Activated T-cell treated with anti-CD3 and anti-CD28 coated beads for 48 hours (primary cell): ENCODE data around the gene NDST1.
A peak's percentile ranks its signal among the peaks of the same experiment; 100 is the strongest.
"Not testable (repeated sequence)": the region's sequence is repeated elsewhere in the genome, so short reads cannot be mapped to it uniquely, and the experiment has no call there.

ENCODE experiments used
- DNase-seq: peaks from one replicate; pipeline ENCODE4 v3.0.0-alpha.2; 2020; ENCODE audit warnings: low read depth

Gene NDST1

DNA sequence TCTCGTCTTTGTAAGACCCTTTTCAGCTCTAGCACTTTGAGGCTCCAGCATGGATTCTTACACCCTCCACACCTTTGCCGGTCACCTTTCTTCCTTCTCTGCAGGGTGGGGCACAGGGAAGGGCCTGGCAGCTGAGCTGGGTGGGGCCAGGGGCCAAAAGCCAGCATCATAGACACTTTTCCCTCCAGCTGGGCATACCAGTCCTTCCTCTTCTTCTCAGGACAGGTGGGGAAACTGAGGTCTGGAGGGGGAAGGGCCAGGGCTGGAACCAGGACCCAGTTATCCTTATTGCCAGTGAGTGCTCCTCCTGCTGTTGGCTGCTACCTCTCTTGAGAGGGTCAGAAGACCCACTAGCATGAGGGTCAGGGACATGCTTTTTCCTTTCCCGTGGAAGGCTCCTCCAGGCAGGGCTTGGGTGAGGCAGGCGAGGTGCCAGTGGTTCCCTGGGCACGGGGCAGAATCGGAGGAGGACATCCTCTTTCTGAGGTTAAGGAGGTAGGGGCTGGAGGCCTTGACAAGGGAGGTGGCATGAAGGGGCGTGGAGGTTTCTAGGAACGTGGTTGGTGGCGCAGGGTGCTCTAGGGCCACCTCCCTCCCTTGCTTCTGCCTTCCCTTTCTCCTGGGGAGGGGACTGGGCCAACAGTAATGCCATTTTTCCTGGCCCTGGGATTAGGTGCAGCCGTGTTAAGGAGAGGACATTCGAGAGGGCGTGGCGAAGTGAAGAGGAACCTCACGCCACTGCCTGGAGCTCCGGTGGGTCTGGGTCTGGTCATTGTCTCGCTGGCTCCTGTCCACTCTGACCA, at the start of gene NDST1:
TSS of gene NDST1 (plus strand) at position 658 of the 803 bp plus-strand sequence. CDS start 13,124 bp downstream, outside the sequence.
- DNase-seq = no peak

DNA sequence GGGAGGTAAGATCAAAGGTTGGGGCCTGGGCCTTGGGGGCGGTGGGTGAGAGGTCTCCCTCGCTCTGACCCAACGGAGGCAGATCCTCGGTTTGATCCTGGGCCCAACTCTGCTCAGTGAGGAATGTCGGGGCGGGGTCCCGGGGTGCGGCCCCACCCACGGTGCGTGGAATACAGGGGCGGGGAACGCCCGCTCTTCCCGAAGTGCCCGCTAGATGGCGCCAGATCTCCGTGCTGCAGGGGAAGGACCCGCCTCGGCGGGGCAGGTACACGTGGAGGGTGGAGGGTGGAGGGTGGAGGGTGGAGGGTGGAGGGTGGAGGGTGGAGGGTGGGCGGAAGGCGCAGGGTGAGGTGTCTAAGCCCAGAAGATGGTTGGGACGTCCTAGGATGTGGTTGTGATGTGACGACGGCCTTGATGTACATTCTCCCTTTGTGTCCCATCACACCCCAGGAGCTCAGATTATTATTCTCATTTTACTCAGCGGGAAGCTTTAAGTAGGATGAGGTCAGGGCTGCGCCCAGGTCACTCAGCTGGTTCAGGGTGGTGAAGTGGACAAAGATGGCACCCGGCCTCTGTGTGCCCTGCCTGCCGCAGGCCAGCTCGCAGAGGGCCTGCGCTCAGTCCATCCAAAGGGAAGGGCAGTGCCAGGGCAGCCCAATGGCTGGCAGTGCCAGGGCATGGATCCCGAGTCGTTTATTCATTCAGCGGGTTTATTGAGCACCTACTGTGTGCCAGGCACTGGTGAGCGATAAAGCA, 49.0 kb upstream of the NDST1 start:
- peak; percentile 81 for DNase-seq

DNA sequence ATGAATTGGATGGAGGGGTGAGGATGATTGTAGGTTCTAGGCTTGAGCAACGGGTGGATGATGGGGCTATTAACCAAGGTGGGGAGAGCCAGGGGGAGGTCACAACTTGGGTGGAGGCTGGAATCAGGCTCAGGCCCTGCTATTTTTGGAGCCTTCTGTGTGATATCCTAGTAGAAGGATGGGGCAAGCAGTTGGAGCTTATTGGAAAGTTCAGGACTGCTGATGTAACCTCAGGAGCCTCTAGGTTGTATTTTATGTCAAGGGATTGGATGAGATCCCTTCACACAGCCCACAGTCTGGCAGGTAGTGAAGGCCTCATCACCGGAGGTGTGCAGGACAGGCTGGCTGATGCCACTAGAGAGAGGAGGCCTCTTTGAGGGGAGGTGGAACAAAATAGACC, 47.1 kb upstream of the NDST1 start:
- no peak for DNase-seq

DNA sequence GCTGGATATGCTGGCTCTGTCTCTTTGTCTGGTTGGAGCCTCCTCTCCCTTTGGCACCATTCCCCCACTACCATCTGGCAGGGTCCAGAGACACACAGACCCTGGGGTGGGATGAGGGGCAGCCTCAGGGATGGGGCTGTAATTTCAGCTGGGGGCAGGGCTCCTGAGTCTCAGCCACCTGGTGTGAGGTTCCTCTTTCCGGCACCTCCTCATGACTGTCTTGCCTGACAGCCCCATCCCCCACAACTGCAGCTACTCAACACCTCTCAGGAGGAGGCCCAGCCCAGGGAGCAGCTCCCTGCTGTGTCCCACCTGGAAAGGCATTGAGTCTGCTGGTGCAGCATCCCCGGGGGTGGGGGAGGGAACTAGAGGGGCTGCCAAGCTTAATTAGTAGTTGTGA, 46.7 kb upstream of the NDST1 start:
- DNase-seq = no peak

DNA sequence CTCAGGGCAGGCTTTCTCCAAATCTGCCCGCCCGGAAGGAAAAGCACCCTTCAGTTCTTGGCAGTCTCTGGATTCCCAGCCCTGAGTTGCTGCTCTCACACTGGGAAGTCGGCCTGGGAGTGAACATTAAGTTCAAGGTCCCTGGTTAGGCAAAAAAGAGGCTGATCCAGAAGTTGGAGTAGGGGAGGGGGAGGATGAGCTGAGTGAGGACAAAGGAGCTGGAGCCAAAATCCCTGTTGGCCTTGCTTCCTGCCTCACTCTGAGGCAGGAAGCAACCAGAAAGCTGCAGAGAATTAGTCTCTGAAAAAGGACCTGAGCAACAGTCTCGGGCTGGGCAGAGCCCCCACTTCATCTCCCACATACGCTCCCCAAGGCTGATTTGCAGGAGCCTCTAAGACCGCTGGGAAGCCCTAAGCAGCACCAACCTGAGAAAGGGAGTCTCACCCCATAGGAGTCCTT, 43.3 kb upstream of the NDST1 start:
- DNase-seq = no peak

DNA sequence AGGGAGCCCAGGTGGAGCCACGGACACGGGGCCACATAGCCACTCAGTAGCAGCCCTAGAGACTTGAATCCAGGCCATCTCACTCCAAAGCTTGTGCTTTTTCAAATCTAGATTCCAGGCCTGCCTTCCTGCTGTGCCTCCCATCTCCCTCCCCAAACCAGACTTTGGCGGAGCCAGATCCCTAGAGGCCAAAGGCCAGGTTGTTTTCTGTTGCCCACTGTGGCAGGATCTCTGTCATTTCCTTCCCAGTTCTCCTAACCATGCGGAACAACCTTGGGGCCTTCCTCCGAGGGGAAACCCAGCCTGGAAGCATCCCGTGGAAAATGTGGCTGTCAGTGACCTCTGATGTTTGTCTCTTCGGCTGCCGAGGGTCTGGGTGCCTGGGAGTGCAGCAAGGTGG, 42.0 kb upstream of the NDST1 start:
- no peak for DNase-seq

DNA sequence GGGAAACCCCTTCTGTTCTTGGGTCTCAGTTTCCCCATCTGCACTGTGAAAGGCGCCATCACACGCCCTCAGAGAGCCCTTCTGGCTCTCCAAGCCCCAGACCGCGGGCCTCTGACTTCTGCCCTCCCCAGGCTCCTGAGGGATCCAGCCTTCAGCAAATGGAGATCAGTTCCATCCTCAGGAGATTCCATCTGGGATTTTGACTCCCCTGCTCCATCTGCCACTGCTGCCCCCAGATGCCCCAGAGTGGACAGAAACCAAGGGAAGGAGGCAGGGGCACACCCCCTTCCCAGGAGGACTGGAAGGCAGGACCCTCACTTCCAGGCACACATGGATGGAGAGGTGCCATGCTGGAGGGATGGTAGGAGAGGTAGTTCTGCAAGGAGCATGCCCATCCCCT, 39.7 kb upstream of the NDST1 start:
- no peak for DNase-seq

DNA sequence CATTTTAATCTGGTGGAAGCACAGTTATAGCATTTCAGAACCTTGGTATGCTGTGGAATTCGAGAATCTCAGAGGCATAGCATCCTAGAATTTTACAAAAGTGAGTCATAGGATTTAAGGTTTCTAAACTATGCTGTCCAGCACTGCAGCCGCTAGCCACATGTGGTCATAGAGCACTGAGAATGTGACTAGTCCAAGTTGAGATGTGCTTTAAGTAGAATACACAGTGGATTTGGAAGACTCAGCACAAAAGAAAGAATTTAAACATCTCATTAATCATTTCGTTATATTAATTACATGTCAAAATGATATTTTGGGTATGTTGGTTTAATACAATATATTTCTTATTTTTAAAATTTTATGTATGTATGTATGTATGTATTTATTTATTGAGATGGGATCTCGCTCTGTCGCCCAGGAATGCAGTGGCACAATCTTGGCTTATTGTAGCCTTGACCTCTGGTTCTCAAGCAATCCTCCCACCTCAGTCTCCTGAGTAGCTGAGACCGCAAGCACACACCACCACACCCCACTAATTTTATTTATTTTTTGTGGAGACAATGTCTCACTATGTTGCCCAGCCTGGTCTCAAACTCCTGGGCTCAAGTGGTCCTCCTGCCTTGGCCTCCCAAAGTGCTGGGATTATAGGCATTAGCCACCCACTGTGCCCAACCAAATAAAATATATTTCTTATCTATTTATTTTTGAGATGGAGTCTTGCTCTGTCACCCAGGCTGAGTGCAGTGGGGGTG, 38.0 kb upstream of the NDST1 start:
- no peak for DNase-seq

DNA sequence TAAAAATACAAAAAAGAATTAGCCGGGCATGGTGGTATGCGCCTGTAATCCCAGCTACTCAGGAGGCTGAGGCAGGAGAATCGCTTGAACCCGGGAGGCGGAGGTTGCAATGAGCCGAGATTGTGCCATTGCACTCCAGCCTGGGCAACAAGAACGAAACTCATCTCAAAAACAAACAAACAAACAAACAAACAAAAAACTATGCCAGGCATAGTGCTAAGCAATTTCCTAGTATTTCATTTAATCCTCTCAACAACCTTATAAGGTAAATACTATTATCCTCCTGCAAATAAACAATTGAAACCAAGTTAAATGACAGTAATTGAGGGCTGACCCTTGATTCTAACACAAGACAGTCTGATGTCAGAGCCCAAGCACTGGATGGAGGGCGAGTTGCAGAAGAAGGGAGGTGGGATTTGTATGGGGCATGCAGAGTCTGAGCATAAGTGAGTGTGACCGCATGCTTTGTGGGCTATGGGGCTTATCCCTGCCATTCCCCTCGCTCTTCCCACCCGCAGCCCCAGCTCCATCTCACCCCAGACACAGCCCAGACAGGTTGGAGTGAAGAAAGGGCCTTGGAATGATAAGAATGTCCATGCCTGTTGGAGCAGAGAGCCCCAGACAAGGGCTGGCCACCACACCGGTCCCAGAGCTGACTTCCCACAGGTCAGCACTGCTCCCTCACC, 34.1 kb upstream of the NDST1 start:
- no peak for DNase-seq

DNA sequence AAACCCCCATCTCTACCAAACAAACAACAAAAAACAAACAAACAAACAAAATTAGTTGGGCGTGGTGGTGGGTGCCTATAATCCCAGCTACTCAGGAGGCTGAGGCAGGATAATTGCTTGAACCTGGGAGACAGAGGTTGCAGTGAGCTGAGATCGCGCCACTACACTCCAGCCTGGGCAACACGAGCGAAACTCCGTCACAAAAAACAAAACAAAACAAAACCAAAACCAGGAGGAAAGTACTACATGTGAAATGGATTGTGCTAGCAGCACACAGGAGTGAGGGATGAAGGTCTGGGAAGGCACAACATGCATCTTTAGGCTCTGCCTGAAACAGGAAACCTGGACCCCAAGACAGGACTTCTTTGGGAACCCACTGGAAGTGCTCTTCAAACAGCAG, 31.4 kb upstream of the NDST1 start:
- not testable (repeated sequence) for DNase-seq

DNA sequence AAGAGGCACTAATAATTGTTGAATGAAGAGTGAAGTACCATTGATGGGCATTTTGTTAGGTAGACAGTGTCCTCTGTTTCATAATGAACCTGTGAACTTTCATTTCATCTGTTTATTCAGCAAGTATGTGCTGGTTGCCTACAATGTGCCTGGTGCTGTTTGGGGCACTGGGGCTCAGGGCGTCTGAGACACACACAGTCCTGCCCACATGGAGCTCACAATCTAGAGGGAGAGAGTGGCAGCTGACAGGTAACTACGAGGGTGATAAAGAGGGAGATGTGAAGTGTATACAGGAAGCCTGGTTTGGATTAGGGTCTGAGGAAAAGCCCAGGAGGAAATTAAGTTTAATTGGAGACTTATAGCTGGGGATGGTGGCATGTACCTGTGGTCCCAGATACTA, 28.5 kb upstream of the NDST1 start:
- DNase-seq = no peak

DNA sequence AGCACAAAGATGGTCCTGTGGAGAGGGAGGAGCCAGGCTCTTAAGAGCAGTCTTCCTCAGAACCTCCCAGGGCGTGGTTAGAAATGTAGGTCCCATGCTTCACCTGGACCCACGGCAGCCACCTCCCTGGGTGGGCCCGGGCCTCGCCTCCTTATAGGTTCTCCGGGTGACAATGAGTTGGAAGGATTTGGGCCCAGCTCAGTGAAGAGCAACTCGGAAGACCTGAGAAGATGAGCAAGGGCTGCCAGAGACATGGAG, 26.3 kb upstream of the NDST1 start:
- DNase-seq = no peak

DNA sequence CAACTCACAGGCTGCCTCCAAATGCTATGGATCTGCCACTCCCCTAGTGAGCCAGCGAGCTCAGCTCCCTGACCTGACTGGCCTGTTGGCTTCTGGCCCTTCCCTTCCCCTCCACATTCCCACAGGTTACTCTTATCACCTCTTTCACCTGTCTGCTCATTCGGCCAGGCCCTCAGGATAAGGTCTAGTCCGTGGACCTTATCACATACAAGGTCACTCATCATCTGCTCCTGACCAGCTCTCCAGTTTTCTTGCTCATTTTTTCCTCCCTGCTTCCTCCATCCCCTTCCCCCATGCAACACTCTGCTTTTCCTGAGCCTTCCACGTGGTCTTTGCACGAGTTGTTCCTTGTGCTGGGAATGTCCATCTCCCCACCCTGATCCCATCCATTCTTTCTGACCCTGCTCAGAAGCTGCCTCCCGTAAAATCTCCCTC, 25.9 kb upstream of the NDST1 start:
- DNase-seq = no peak

DNA sequence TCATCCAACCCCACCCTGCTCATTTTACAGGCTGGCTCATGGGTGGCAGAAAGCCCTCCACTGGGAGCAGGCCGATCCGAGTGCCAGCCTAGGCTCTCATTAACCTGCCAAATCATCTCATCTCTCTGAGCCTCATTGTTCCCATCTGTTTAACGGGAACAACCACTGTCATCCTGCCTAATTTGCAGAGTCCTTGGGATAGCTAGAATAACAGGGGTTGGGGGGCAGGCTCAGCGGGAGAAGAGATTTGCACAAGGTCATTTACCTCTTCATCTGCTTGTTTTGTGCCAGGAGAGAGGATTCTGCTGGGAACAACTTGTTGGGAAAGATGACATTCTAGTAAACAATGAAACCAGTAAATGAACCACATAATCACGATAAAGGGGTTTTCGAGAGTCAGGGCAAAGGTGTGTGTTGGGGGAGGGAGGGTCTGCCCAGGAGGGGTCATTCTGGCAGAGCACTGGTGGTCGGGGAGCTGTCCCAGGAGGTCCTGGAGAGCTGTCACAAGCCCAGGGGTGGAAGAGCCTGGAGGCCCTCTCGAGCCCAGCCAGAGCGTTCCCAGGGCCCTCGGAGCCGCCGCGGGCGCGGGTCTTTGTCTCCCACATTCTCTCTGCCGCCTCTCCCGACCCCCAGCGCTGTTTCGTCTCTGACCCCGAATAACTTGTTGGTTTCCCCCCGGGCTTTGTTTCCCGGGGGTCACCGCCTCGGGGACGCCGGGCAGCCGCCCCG, 22.8 kb upstream of the NDST1 start:
- no peak for DNase-seq

DNA sequence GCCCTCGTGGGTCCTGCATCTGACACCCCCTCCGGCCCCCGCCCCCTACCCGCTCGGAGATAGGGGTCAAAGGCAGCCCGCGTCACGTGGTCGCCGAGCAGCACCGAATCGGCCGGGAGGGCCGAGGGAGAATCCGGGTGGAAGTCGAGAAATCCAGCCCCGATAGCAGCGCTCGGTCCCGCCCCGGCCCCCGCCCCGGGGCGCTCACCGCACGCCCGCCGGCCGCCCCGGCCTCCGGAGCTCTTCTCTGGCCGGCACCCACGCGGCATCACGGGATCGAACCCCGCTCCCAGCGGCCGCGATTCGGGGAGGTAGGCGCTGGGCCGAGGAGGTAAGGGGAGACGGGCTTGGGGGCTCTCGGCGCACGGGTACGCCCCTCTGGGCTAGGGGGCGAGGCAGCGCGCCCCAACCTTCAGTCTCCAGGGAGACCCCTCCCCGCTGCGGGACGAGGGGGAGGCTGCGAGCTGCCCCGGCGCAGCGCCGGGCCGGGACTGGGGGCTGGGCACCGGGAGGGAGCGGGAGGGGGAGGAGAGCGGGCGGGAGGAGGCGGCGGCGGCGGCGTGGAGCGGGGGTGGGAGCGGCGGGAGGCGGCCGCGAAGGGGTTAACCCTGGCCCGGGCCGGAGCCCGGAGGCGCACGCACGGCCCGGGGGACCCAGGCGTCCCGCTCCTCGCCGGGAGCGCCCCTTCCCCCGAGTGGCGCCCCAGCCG, 22.1 kb upstream of the NDST1 start:
- peak; percentile 26 for DNase-seq

DNA sequence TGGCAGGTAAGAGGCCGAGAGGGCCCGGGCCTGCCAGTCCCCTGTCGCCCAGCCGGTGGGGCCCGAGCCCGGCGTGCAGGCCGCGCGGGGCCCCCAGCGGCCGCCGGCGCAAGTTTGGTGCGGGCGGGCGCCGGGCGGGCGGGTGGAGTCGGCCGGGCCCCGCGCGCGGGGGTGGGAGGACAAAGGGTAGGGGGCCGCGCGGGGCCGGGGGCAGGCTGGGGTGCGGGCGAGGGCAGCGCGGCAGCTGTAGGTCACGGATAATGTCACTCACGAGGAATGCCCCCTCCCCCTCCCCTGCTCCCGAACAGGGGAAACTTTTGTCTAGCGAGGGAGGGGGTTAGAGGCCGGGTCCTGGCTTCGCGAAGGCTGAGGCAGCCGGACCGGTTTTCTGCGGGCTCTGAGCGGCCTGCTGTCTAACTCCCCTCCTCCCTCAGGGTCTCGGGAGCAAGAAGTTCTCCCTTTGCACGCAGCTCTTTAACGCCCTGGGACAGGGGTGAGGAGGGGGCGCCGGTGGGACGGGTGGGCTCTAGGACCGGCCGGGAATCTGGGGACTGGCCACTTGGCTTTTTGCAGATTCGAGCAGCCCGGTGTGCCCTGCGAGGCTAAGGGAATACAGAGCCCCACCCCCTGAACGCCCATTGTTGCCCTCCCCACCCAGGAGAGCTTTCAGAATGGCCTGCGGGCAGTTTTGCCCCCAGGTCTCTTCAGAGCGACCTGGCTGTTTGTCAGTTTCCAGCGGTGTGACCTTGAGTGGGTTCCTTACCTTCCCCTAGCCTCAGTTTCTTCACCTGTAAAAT, 21.3 kb upstream of the NDST1 start:
- DNase-seq = peak; percentile 37

DNA sequence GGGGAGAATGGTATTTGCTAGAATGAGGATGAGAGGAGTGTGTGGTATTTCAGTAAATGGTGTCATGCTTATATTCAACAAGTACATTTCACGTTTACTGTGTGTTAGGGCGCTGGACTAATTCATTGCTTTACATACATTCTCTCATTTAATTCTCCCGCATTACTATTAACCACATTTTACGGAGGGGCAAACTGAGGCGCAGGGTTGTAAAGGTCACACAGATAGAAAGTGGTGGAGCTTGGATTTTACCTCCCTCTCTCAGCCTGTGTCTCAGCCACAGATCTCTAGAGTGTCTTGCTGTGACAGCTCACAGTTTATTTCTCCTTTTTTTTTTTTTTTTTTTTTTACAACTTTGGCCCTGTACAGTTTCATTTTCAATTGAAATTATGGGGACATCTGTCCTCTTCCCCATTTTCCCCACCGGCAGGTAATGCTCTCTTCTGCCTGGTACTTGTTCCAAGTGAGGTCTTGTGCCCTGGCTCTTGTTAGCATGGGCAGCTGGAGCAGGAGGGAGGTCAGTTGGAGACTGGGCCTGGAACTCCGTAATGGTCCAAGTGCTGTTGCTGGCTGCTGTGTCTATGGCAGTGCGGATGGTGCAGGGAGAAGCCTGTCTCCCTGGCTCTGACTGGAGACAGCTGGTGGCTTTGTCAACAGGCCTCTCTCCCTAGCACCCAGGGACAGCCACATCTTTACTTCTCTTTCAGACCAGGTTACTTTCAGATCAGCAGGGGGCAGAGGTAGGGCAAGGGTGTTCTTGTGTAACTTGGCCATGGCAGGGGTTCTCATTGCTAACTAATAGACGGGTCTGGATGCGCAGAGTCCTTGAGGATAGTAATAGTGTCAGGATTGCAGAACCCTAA, 20.5 kb upstream of the NDST1 start:
- DNase-seq = no peak

DNA sequence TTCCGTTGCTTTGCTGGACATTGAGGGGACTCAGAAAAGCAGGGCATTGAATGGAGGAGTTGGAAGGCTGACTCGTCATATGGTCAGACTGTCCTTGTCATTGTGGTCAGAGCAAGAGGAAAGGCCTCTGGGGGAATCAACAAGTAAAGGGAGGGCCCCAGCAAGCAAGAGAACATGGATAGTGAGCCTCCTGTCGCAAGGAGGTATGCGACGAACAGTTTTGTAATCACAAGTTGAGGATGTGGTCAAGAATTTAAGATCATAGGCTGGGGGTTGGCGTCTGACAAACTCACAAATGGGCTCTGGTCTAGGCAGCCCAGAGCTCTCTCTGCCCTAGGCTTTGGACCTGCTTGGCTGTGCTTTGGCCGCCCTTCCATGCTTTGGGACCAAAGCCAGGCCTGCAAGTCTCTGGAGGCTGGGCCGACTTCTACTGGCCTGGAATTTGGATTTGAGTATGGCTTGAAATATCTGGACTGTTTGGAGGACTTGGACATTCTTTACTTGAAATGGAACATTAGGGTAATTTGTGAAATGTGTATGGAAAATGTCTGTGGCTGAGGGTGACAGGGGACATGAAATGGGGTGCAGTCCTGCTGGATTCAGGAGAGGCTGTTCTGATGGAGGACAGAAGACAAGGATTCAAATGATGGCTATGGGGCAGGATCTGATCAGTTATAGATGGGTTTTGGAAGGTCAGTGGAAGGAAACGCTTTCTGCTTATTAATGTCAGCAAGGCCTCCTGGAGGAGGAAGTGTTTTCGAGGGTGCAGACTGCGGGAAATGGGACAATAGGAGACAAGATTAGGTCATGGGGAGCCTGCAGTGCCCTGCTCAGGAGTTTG, 19.2 kb upstream of the NDST1 start:
- no peak for DNase-seq
